Upper lobe of left lung (tissue), 4 donors: ENCODE data around the gene ZNF467.

Experiments used
- CTCF ChIP-seq, 6 experiments: fragments of 450-650 bp in 4 of 6; fragments of 200-600 bp in 2 of 6; sonication (generic) in 2 of 6; IDR thresholded peaks; one replicate each; pipeline ENCODE4 v1.5.1; 2016 to 2019; ENCODE audit warnings: antibody characterized with exemption in 6 of 6
- EP300 ChIP-seq, 4 donors: sonication (generic); formaldehyde crosslinking; IDR thresholded peaks; one replicate each; pipeline ENCODE4 v1.5.1; 2017; ENCODE audit warnings: antibody characterized with exemption in 4 of 4, control low read depth in 2 of 4
- POLR2A ChIP-seq, 4 donors: fragments of 450-650 bp; IDR thresholded peaks; one replicate each; pipeline ENCODE4 v1.5.1; 2016 to 2017; ENCODE audit warnings: antibody characterized with exemption in 4 of 4, mild to moderate bottlenecking in 2 of 4
- POLR2AphosphoS5 ChIP-seq, 2 donors: sonication (generic); formaldehyde crosslinking; IDR thresholded peaks; one replicate each; pipeline ENCODE4 v1.5.1; 2017; ENCODE audit warnings: antibody characterized with exemption in 2 of 2

- no peak for TF ChIP-seq CTCF (IDR thresholded peaks at IDR 0.05)
- no peak for TF ChIP-seq POLR2AphosphoS5 (IDR thresholded peaks at IDR 0.05)
- TF ChIP-seq EP300 (IDR thresholded peaks at IDR 0.05), result no peak
- no peak for TF ChIP-seq POLR2A (IDR thresholded peaks at IDR 0.05)
Observed at GRCh38 chr7:149804106-149804505, 30.7 kb upstream of the ZNF467 start.
